ENCODE results near the gene IRX2. TPM values are rescaled to one million over a fixed set of nuclear protein-coding genes. Genes with fewer than 3 reads are reported as not detected.

IRX2 gene
- total RNA-seq: under 1 TPM in 1 of 2 donors, not detected in 1; 0.12 TPM

DNA sequence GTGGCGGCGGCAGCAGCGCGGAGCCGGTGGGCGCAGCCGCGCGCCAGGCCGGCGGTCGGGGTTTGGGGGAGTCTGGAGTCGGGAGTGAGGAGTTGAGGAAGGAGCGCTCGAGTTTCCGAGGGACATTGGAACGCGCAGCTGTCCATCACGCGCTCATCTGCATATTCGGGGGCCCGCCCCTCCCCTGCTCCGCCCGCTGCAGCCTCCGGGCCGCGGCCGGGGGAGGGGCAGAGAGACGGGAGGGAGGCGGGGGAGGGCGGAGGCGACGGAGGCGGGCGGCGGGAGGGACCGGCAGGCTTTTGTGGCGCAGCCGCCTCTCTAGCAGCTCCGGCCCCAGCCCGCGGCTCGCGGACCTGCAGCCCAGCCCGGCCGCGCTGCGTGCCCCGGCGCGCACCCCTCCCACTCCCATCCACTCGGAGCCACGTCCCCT, at the start of gene IRX2:
Gene IRX2 (minus strand): TSS at position 86 of the 430 bp plus-strand sequence. CDS start 264 bp downstream, outside the sequence.
- intact Hi-C loops (cut with DNase I): no loop called here
- no peak within 1 kb of the TSS for H3K27ac ChIP-seq
- H3K36me3 ChIP-seq: no peaks in the 10 kb centered on the region
- H3K4me1 ChIP-seq: no peaks in the 10 kb centered on the region
- TF ChIP-seq, protein P1, sequence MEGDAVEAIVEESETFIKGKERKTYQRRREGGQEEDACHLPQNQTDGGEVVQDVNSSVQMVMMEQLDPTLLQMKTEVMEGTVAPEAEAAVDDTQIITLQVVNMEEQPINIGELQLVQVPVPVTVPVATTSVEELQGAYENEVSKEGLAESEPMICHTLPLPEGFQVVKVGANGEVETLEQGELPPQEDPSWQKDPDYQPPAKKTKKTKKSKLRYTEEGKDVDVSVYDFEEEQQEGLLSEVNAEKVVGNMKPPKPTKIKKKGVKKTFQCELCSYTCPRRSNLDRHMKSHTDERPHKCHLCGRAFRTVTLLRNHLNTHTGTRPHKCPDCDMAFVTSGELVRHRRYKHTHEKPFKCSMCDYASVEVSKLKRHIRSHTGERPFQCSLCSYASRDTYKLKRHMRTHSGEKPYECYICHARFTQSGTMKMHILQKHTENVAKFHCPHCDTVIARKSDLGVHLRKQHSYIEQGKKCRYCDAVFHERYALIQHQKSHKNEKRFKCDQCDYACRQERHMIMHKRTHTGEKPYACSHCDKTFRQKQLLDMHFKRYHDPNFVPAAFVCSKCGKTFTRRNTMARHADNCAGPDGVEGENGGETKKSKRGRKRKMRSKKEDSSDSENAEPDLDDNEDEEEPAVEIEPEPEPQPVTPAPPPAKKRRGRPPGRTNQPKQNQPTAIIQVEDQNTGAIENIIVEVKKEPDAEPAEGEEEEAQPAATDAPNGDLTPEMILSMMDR (IDR thresholded peaks at IDR 0.05): no peak
- H3K9me3 ChIP-seq: no peaks in the 10 kb centered on the region
- H3K4me3 ChIP-seq: peak within 1 kb of the TSS; percentile 20
- H3K9ac ChIP-seq (ENCODE audit: low read depth in 2 of 2, low read length in 2 of 2): no peak within 1 kb of the TSS
- peaks cover 87% of the 10 kb centered on the region for H3K27me3 ChIP-seq
- DNase-seq: peak; percentile 54

DNA sequence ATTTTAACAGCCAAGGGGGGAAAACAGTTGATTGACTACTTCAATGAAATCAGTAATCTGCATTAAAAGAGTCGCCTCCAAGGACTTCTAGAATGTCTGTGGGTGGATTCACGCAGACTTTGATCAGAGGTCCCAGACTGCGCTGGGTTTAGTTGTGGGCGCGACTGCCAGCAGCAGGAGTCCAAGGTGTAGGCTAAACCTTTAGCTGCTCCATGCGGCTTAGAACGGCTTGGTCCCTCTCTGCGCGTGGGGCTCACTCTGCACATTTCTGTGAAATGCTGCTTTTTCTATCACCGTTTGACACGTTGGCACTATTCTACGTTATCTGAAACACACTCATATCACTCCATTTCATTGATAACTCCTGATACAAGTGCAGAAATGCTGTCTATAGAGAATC, 48.6 kb upstream of the IRX2 start:
- Histone ChIP-seq H3K4me1 (no peaks in the 10 kb centered on the region), H3K9ac (ENCODE audit: low read depth in 2 of 2, low read length in 2 of 2) (no peak overlapping the region), H3K27ac (no peak overlapping the region), H3K4me3 (no peak overlapping the region), H3K36me3 (no peaks in the 10 kb centered on the region), H3K27me3 (no peaks in the 10 kb centered on the region), H3K9me3 (no peaks in the 10 kb centered on the region)
- intact Hi-C loops (cut with DNase I): no loop called here
- DNase-seq: no peak
- TF ChIP-seq, protein P1 (IDR thresholded peaks at IDR 0.05): no peak

DNA sequence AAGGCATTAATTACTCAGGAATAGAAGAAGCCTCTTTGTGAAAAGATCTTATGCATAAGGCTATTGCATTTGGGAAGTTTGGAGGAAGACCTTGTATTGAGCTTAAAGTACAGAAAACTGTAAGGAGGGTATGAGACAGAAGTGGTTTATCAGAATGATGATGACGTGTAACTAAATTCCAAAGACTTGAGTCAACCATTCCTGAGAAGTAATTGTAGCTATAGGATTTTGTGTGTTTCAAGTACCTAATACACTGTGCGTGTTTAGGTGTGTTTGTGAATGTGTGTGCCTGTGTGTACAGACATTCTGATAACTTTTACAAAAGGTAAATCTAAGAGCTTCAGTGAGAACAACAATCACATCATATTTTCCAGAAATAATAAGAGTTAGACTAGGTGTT, 46.5 kb upstream of the IRX2 start:
- H3K27me3 ChIP-seq: no peaks in the 10 kb centered on the region
- H3K9ac ChIP-seq (ENCODE audit: low read depth in 2 of 2, low read length in 2 of 2): no peak overlapping the region
- H3K4me3 ChIP-seq: no peak overlapping the region
- intact Hi-C loops (cut with DNase I): no loop called here
- no peaks in the 10 kb centered on the region for H3K4me1 ChIP-seq
- no peaks in the 10 kb centered on the region for H3K36me3 ChIP-seq
- DNase-seq: no peak
- H3K9me3 ChIP-seq: no peaks in the 10 kb centered on the region
- TF ChIP-seq, protein P1 (IDR thresholded peaks at IDR 0.05): no peak
- no peak overlapping the region for H3K27ac ChIP-seq

DNA sequence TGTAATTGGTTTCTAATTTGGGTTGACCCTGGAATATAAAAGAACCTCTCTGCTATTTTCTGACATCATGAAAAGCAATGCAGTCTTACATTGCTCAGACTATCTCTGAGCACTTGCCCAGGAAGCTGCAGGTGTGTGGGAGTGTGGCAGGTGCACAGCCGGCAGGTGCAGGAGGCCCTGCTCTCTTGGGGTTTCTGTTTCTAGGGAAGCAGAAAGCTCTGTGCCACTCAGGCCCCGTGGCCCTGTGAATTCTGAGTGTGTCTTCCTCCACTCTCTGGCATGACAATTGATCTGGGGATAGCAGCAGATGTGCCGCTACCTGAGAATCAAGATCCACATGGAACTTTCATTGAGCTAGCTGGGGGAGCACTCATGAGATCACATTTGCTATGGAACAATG, 45.7 kb upstream of the IRX2 start:
- no peak for DNase-seq
- Histone ChIP-seq H3K9ac (ENCODE audit: low read depth in 2 of 2, low read length in 2 of 2) (no peak overlapping the region), H3K36me3 (no peaks in the 10 kb centered on the region), H3K27me3 (no peaks in the 10 kb centered on the region), H3K9me3 (no peaks in the 10 kb centered on the region), H3K4me3 (no peak overlapping the region), H3K27ac (no peak overlapping the region), H3K4me1 (no peaks in the 10 kb centered on the region)
- intact Hi-C loops (cut with DNase I): no loop called here
- TF ChIP-seq, protein P1 (IDR thresholded peaks at IDR 0.05): no peak

DNA sequence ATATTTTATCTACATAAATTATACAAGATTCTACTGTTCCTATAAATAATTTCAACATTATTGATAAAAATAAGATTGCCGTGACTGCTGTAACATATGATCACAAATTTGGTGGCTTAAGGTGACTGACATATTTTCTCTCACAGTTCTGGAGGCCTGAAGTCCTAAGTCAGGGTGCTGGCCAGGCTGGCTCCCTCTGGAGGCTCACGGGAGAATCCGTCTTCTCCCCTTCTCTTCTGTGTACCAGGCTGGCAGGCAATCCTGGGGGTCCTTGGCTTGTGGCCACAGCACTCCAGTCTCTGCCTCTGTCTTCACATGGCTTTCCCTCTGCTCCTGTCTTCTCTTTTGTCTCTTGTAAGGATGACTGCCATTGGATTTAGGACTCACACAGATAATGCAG, 31.7 kb upstream of the IRX2 start:
- DNase-seq: no peak
- no peak overlapping the region for H3K9ac ChIP-seq (ENCODE audit: low read depth in 2 of 2, low read length in 2 of 2)
- intact Hi-C loops (cut with DNase I): no loop called here

More for the DNA sequence above, 31.7 kb upstream of the IRX2 start:
- no peaks in the 10 kb centered on the region for H3K27me3 ChIP-seq
- no peak overlapping the region for H3K27ac ChIP-seq
- TF ChIP-seq, protein P1 (IDR thresholded peaks at IDR 0.05): no peak
- no peak overlapping the region for H3K4me3 ChIP-seq
- H3K36me3 ChIP-seq: no peaks in the 10 kb centered on the region
- no peaks in the 10 kb centered on the region for H3K4me1 ChIP-seq
- H3K9me3 ChIP-seq: no peaks in the 10 kb centered on the region
